GM12878 (cell line): ENCODE data around the gene PEX26. TPM values are rescaled to one million over a fixed set of nuclear protein-coding genes. Genes with fewer than 3 reads are reported as not detected.
"Not testable (repeated sequence)": the region's sequence is repeated elsewhere in the genome, so short reads cannot be mapped to it uniquely, and the experiment has no call there.

Source experiments
- ATAC-seq: fragments of 200-7000 bp; cut with Tn5 transposase; 3 replicates; pipeline ENCODE4 v1.9.1; 2020; ENCODE audit warnings: mild to moderate bottlenecking, moderate library complexity
- BruUV-seq: library from RNA; stranded (reverse); fragments of 400-500 nt; replicated peaks from 2 replicates; lab custom pipeline; 2021; lab: Mats Ljungman, UMichigan
- CTCF ChIA-PET: fragments of 300-600 bp; sonication (Branson Sonifier 250); formaldehyde crosslinking; extraction: SDS; loops from one replicate; lab custom pipeline; 2021; ENCODE audit warnings: inconsistent platforms; lab: Yijun Ruan, JAX
- POLR2A ChIA-PET: fragments of 350-600 bp; formaldehyde crosslinking; extraction: SDS; loops from one replicate; lab custom pipeline; 2021; ENCODE audit warnings: inconsistent platforms; lab: Charles Lee
- RAD21 ChIA-PET: fragments of 300-600 bp; sonication (Branson Sonifier 250); formaldehyde crosslinking; loops from one replicate; lab custom pipeline; 2023; ENCODE audit warnings: antibody characterized with exemption; ENCODE audit not compliant: unreplicated experiment; lab: Charles Lee
- SMC1A ChIA-PET: fragments of 300-600 bp; sonication (Branson Sonifier 250); formaldehyde crosslinking; loops from one replicate; lab custom pipeline; 2023; ENCODE audit not compliant: unreplicated experiment, uncharacterized antibody; lab: Charles Lee
- DNase-seq: peaks from one replicate; pipeline ENCODE4 v3.0.0-alpha.2; 2011; ENCODE audit warnings: low read depth, low spot score
- FAIRE-seq: peaks from 3 replicates; lab custom pipeline; 2011; peaks lifted over from hg19 to GRCh38; lab: Jason Lieb, UNC
- H2AFZ ChIP-seq: 2 replicates; pipeline ENCODE4 v1.6.0; 2011; ENCODE audit warnings: low read depth, low read length, control low read depth; ENCODE audit not compliant: control insufficient read depth
- H3K27ac ChIP-seq: 2 replicates; pipeline ENCODE4 v1.5.1; 2011; ENCODE audit warnings: control low read depth; ENCODE audit not compliant: control insufficient read depth, insufficient read depth
- H3K27me3 ChIP-seq, 2 experiments: replicated peaks in 1 of 2; 2 replicates each; pipeline versions ENCODE4 v1.6.0 to v1.6.1; 2011; ENCODE audit warnings: low read length in 1 of 2; ENCODE audit not compliant: control insufficient read depth in 2 of 2, insufficient read depth in 2 of 2
- H3K36me3 ChIP-seq, 2 experiments: 2 replicates each; pipeline ENCODE4 v1.5.1; 2011; ENCODE audit warnings: low read length in 1 of 2; ENCODE audit not compliant: control insufficient read depth in 2 of 2, insufficient read depth in 2 of 2
- H3K4me1 ChIP-seq: 2 replicates; pipeline ENCODE4 v1.6.1; 2011; ENCODE audit warnings: mild to moderate bottlenecking, low read length, moderate library complexity, mixed read lengths; ENCODE audit not compliant: control insufficient read depth, insufficient read depth
- H3K4me2 ChIP-seq: 2 replicates; pipeline ENCODE4 v1.6.0; 2011; ENCODE audit warnings: control low read depth; ENCODE audit not compliant: control insufficient read depth, insufficient read depth
- H3K4me3 ChIP-seq: fragments of 200-600 bp; sonication (generic); 2 replicates; pipeline ENCODE4 v1.5.1; 2016
- H3K79me2 ChIP-seq: 2 replicates; pipeline ENCODE4 v1.6.0; 2011; ENCODE audit warnings: low read length; ENCODE audit not compliant: control insufficient read depth, insufficient read depth
- H3K9ac ChIP-seq: 2 replicates; pipeline ENCODE4 v1.8.0; 2011; ENCODE audit warnings: low read length, control low read depth, mixed read lengths; ENCODE audit not compliant: control insufficient read depth, insufficient read depth
- H3K9me3 ChIP-seq: replicated peaks from 3 replicates; pipeline ENCODE4 v1.5.1; 2011; ENCODE audit warnings: mild to moderate bottlenecking, low read length; ENCODE audit not compliant: control insufficient read depth, insufficient read depth
- H4K20me1 ChIP-seq: 2 replicates; pipeline ENCODE4 v1.6.0; 2011; ENCODE audit not compliant: control insufficient read depth, insufficient read depth
- LARP7 ChIP-seq: fragments of 450-650 bp; IDR thresholded peaks from 2 replicates; pipeline ENCODE4 v1.6.1; 2017; ENCODE audit warnings: mild to moderate bottlenecking
- WGBS: methylation state at CpG from one replicate; pipeline ENCODE4 v1.1.6; 2016; ENCODE audit warnings: low lambda C conversion rate; ENCODE audit not compliant: insufficient replicate concordance, insufficient coverage; ENCODE audit errors: missing lambda C conversion rate; 5-methylcytosine and 5-hydroxymethylcytosine counted together
- in situ Hi-C: fragments of 300-500 bp; cut with MboI; formaldehyde crosslinking; loops from 9 replicates; pipeline ENCODE4 v1.14.3; 2018; ENCODE audit warnings: mixed read lengths
- intact Hi-C: fragments of 100-400 bp; cut with micrococcal nuclease; formaldehyde crosslinking; loops from one replicate; pipeline ENCODE4 v1.14.2; 2022; ENCODE audit not compliant: unreplicated experiment
- polyA plus RNA-seq, 11 experiments: library from polyadenylated mRNA; depleted of rRNA in 4 of 11; unstranded in 6 of 11; stranded (reverse) in 5 of 11; fragments of >200 nt; fragmentation: Nextera tagmentation in 4 of 11; fragmentation: Illumina TruSeq in 1 of 11; extraction: Ambion mirVana in 4 of 11; extraction: Trizol in 1 of 11; gene quantifications; 1 replicate in 1 of 11; 2 replicates in 10 of 11; pipeline versions ENCODE4 v1.2.1 to v1.2.3, GENCODE V29; 2011 to 2016; ENCODE audit warnings: inconsistent platforms in 2 of 11, missing spikeins in 2 of 11, low read depth in 1 of 11
- total RNA-seq, 4 experiments: library from RNA; depleted of rRNA in 3 of 4; stranded (reverse); fragments of >200 nt in 3 of 4; fragmentation: Illumina TruSeq in 1 of 4; extraction: Trizol in 1 of 4; gene quantifications; 2 replicates each; pipeline versions ENCODE4 v1.2.1 to v1.2.3, GENCODE V29; 2013 to 2021
- TF ChIP-seq, protein P1 (sequence below): fragments of 450-650 bp; formaldehyde crosslinking; IDR thresholded peaks from 2 replicates; pipeline ENCODE4 v1.4.0; 2020; ENCODE audit warnings: mild to moderate bottlenecking, moderate library complexity

The PEX26 gene
- total and polyA plus RNA-seq, 10 of the 15 experiments (the other 5 are each of a cell fraction or from before 2014, with no cell fraction given) = 0.79 to 50.8 (median 22.4) TPM

DNA sequence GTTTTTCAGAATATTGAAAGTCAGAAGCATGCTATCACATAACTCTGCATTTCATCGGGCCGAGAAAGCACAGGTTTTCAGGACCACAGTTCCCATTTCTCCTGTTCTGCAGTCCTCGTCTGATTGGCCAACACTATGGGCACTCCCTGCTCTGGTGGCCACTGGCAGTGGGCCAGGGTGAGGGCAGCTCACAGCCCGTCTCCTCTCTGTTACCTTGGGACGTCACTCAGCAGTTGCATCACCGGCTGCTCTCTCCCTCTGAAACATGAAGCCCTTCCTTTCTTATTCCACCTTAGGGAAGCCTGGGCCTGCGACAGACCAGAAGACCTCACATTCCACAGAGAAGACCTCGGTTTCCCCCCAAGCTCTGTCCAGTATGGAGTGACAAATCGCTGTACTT is 42.0 kb upstream of the PEX26 start (continued):
- TF ChIP-seq, protein P1, sequence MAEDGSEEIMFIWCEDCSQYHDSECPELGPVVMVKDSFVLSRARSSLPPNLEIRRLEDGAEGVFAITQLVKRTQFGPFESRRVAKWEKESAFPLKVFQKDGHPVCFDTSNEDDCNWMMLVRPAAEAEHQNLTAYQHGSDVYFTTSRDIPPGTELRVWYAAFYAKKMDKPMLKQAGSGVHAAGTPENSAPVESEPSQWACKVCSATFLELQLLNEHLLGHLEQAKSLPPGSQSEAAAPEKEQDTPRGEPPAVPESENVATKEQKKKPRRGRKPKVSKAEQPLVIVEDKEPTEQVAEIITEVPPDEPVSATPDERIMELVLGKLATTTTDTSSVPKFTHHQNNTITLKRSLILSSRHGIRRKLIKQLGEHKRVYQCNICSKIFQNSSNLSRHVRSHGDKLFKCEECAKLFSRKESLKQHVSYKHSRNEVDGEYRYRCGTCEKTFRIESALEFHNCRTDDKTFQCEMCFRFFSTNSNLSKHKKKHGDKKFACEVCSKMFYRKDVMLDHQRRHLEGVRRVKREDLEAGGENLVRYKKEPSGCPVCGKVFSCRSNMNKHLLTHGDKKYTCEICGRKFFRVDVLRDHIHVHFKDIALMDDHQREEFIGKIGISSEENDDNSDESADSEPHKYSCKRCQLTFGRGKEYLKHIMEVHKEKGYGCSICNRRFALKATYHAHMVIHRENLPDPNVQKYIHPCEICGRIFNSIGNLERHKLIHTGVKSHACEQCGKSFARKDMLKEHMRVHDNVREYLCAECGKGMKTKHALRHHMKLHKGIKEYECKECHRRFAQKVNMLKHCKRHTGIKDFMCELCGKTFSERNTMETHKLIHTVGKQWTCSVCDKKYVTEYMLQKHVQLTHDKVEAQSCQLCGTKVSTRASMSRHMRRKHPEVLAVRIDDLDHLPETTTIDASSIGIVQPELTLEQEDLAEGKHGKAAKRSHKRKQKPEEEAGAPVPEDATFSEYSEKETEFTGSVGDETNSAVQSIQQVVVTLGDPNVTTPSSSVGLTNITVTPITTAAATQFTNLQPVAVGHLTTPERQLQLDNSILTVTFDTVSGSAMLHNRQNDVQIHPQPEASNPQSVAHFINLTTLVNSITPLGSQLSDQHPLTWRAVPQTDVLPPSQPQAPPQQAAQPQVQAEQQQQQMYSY (CRISPR knock-in tag) = no peak
- TF ChIP-seq LARP7 = no peak

DNA sequence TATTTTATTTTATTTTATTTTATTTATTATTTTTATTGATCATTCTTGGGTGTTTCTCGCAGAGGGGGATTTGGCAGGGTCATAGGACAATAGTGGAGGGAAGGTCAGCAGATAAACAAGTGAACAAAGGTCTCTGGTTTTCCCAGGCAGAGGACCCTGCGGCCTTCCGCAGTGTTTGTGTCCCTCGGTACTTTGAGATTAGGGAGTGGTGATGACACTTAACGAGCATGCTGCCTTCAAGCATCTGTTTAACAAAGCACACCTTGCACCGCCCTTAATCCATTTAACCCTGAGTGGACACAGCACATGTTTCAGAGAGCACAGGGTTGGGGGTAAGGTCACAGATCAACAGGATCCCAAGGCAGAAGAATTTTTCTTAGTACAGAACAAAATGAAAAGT is 36.9 kb upstream of the PEX26 start:
- H3K36me3 ChIP-seq, POLR2A ChIA-PET, H3K4me3 ChIP-seq, H3K4me2 ChIP-seq, H3K27me3 ChIP-seq, H3K9ac ChIP-seq, DNase-seq, ATAC-seq, H3K79me2 ChIP-seq, H3K27ac ChIP-seq, RAD21 ChIA-PET, BruUV-seq, H3K4me1 ChIP-seq, in situ Hi-C loops, FAIRE-seq, CTCF ChIA-PET, SMC1A ChIA-PET, H3K9me3 ChIP-seq, H2AFZ ChIP-seq, intact Hi-C loops, H4K20me1 ChIP-seq: not testable (repeated sequence)
- WGBS = 63% methylated on average over 6 of the region's 6 CpGs
